Testis (tissue), 3 donors: ENCODE data around the gene CALML3. TPM values are rescaled to one million over a fixed set of nuclear protein-coding genes. Genes with fewer than 3 reads are reported as not detected.

Experiments used
- DNase-seq: peaks from one replicate; pipeline ENCODE4 v3.0.0-alpha.2; 2019
- H3K27ac ChIP-seq, 2 donors: fragments of 200-600 bp; sonication (generic); one replicate each; pipeline ENCODE4 v1.5.1; 2019
- H3K27me3 ChIP-seq: fragments of 200-600 bp; sonication (generic); one replicate; pipeline ENCODE4 v1.5.1; 2019
- H3K36me3 ChIP-seq: fragments of 200-600 bp; sonication (generic); one replicate; pipeline ENCODE4 v1.5.1; 2017; ENCODE audit warnings: low read depth; ENCODE audit errors: missing control alignments
- H3K4me1 ChIP-seq: fragments of 200-600 bp; sonication (generic); one replicate; pipeline ENCODE4 v1.5.1; 2019
- H3K4me3 ChIP-seq, 2 donors: fragments of 200-600 bp; sonication (generic); one replicate each; pipeline ENCODE4 v1.5.1; 2017 to 2019
- H3K9me3 ChIP-seq: fragments of 200-600 bp; sonication (generic); one replicate; pipeline ENCODE4 v1.5.1; 2017
- CTCF ChIP-seq, 3 experiments: fragments of 450-650 bp in 2 of 3; fragments of 200-600 bp in 1 of 3; sonication (generic) in 1 of 3; IDR thresholded peaks; one replicate each; pipeline ENCODE4 v1.5.1; 2016 to 2019; ENCODE audit warnings: antibody characterized with exemption in 3 of 3, mild to moderate bottlenecking in 2 of 3, moderate library complexity in 1 of 3
- POLR2A ChIP-seq: fragments of 450-650 bp; IDR thresholded peaks from one replicate; pipeline ENCODE4 v1.6.1; 2017; ENCODE audit warnings: antibody characterized with exemption, mild to moderate bottlenecking, moderate library complexity
- WGBS, 2 donors: methylation state at CpG; one replicate each; pipeline ENCODE4 v1.1.5; 2018; 5-methylcytosine and 5-hydroxymethylcytosine counted together
- intact Hi-C: fragments of 100-400 bp; cut with DNase I; formaldehyde crosslinking; loops from one replicate; pipeline ENCODE4 v1.15.1; 2023; ENCODE audit warnings: low total_unique reads
- polyA plus RNA-seq: library from polyadenylated mRNA; stranded (reverse); fragments of 350-450 nt; fragmentation: Illumina TruSeq; extraction: RNeasy Lipid Tissue Mini Kit (QIAGEN cat#74804); gene quantifications from one replicate; pipeline ENCODE4 v1.2.3, GENCODE V29; 2014; ENCODE audit warnings: low read depth, low replicate concordance; ENCODE audit not compliant: insufficient read depth
- total RNA-seq, 2 donors: library from RNA; depleted of rRNA; stranded (reverse); fragments of >200 nt; gene quantifications; one replicate each; pipeline ENCODE4 v1.2.3, GENCODE V29; 2016

CALML3 gene
- total and polyA plus RNA-seq, 3 donors from 2014 or later: 0.19 to 1.5 (median 0.63) TPM

GRCh38 chr10:5515948-5516761 is 8.6 kb upstream of the CALML3 start:
- intact Hi-C loops: no loop called here
- Histone ChIP-seq H3K4me1 (peaks cover 6% of the 10 kb centered on the region), H3K27ac (no peak overlapping the region), H3K36me3 (no peaks in the 10 kb centered on the region), H3K9me3 (no peaks in the 10 kb centered on the region), H3K4me3 (no peak overlapping the region), H3K27me3 (no peaks in the 10 kb centered on the region)
- DNase-seq: no peak
- no peak for TF ChIP-seq POLR2A
- no peak for TF ChIP-seq CTCF (IDR thresholded peaks at IDR 0.05)
- WGBS, 2 donors: 81 to 86% methylated on average over 10 of the region's 10 CpGs

GRCh38 chr10:5517546-5517945 is 7.2 kb upstream of the CALML3 start:
- no peaks in the 10 kb centered on the region for H3K27me3 ChIP-seq
- H3K9me3 ChIP-seq: no peaks in the 10 kb centered on the region
- intact Hi-C loops: no loop called here
- WGBS, 2 donors: 93 to 94% methylated on average over 5 of the region's 5 CpGs
- H3K4me1 ChIP-seq: peaks cover 6% of the 10 kb centered on the region
- no peak for TF ChIP-seq CTCF (IDR thresholded peaks at IDR 0.05)
- no peak for TF ChIP-seq POLR2A
- no peak overlapping the region for H3K4me3 ChIP-seq
- H3K36me3 ChIP-seq: no peaks in the 10 kb centered on the region
- H3K27ac ChIP-seq: no peak overlapping the region
- no peak for DNase-seq

DNA sequence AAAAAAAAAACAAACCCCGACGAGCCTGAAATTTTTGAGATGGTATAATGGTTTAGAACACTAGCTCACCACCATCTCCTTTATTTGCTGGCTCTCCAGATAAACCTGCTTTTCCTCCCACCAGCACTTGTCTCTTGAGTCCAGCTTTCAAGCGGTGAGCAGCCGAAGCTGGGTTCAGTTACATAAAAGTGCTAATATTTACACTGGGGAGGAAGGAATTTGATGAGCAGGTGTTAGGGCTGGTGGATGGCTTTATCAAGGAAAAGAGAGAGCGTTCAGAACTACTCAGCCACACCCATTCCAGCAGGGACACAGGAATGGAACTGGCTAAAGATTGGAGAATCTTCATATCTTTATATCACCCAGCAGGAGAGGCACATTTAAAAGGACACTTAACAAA is 6.6 kb upstream of the CALML3 start:
- no peaks in the 10 kb centered on the region for H3K27me3 ChIP-seq
- H3K9me3 ChIP-seq: no peaks in the 10 kb centered on the region
- H3K4me3 ChIP-seq: no peak overlapping the region
- no peak for DNase-seq
- no peaks in the 10 kb centered on the region for H3K36me3 ChIP-seq
- H3K4me1 ChIP-seq: peaks cover 1% of the 10 kb centered on the region
- 63 to 71% methylated on average over 5 of the region's 5 CpGs for WGBS, 2 donors
- no peak for TF ChIP-seq CTCF (IDR thresholded peaks at IDR 0.05)
- no peak for TF ChIP-seq POLR2A
- H3K27ac ChIP-seq: no peak overlapping the region
- intact Hi-C loops: no loop called here

GRCh38 chr10:5519054-5519453 is 5.7 kb upstream of the CALML3 start:
- Histone ChIP-seq H3K9me3 (no peaks in the 10 kb centered on the region), H3K36me3 (no peaks in the 10 kb centered on the region), H3K4me3 (no peak overlapping the region), H3K4me1 (no peaks in the 10 kb centered on the region), H3K27ac (no peak overlapping the region), H3K27me3 (no peaks in the 10 kb centered on the region)
- intact Hi-C loops: no loop called here
- TF ChIP-seq POLR2A: no peak
- no peak for TF ChIP-seq CTCF (IDR thresholded peaks at IDR 0.05)
- WGBS, 2 donors: 94 to 96% methylated on average over 3 of the region's 3 CpGs
- DNase-seq: no peak
